Astrocyte (in vitro differentiated cells and primary cell): ENCODE data around the gene NCAPD3. TPM values are rescaled to one million over a fixed set of nuclear protein-coding genes. Genes with fewer than 3 reads are reported as not detected.
A peak's percentile ranks its signal among the peaks of the same experiment; 100 is the strongest.

ENCODE experiments used
- DNase-seq: peaks from one replicate; pipeline ENCODE4 v3.0.0-alpha.2; 2010; ENCODE audit warnings: low read depth
- FAIRE-seq: peaks from 2 replicates; lab custom pipeline; 2011; peaks lifted over from hg19 to GRCh38; lab: Jason Lieb, UNC
- H2AFZ ChIP-seq: 2 replicates; pipeline ENCODE4 v1.6.0; 2012; ENCODE audit warnings: low read depth, low read length, inconsistent platforms
- H3K27ac ChIP-seq: 2 replicates; pipeline ENCODE4 v1.5.1; 2011; ENCODE audit warnings: low read depth, low read length, inconsistent platforms
- H3K27me3 ChIP-seq: 2 replicates; pipeline ENCODE4 v1.6.0; 2011; ENCODE audit warnings: low read length, inconsistent platforms; ENCODE audit not compliant: insufficient read depth
- H3K36me3 ChIP-seq: 2 replicates; pipeline ENCODE4 v1.5.1; 2011; ENCODE audit warnings: low read length, inconsistent platforms; ENCODE audit not compliant: insufficient read depth
- H3K4me1 ChIP-seq: 2 replicates; pipeline ENCODE4 v1.5.1; 2011; ENCODE audit warnings: low read length, inconsistent platforms; ENCODE audit not compliant: insufficient read depth
- H3K4me2 ChIP-seq: 2 replicates; pipeline ENCODE4 v1.6.0; 2012; ENCODE audit warnings: low read length, inconsistent platforms
- H3K4me3 ChIP-seq: 2 replicates; pipeline ENCODE4 v1.5.1; 2011; ENCODE audit warnings: low read depth, mild to moderate bottlenecking, low read length, inconsistent platforms; ENCODE audit not compliant: insufficient read depth
- H3K79me2 ChIP-seq: 2 replicates; pipeline ENCODE4 v1.6.0; 2012; ENCODE audit warnings: mild to moderate bottlenecking, low read length, inconsistent platforms; ENCODE audit not compliant: insufficient read depth
- H3K9ac ChIP-seq: 2 replicates; pipeline ENCODE4 v1.6.0; 2012; ENCODE audit warnings: mild to moderate bottlenecking, low read length, inconsistent platforms
- H3K9me3 ChIP-seq: 2 replicates; pipeline ENCODE4 v1.5.1; 2012; ENCODE audit warnings: low read depth, mild to moderate bottlenecking, low read length, inconsistent platforms; ENCODE audit not compliant: insufficient read depth
- H4K20me1 ChIP-seq: 2 replicates; pipeline ENCODE4 v1.6.0; 2012; ENCODE audit warnings: low read length, inconsistent platforms; ENCODE audit not compliant: insufficient read depth
- H3K27ac Mint-ChIP-seq: one replicate; pipeline ENCODE4 v1.8.0; 2021; ENCODE audit warnings: mild to moderate bottlenecking, mixed read lengths; ENCODE audit not compliant: unreplicated experiment
- H3K27me3 Mint-ChIP-seq: one replicate; pipeline ENCODE4 v1.8.0; 2021; ENCODE audit warnings: low read depth, mixed read lengths; ENCODE audit not compliant: unreplicated experiment
- H3K36me3 Mint-ChIP-seq: one replicate; pipeline ENCODE4 v1.8.0; 2021; ENCODE audit warnings: low read depth, mixed read lengths; ENCODE audit not compliant: unreplicated experiment
- H3K4me1 Mint-ChIP-seq: one replicate; pipeline ENCODE4 v1.8.0; 2021; ENCODE audit warnings: low read depth, mixed read lengths; ENCODE audit not compliant: unreplicated experiment
- H3K4me3 Mint-ChIP-seq: one replicate; pipeline ENCODE4 v1.8.0; 2021; ENCODE audit warnings: mild to moderate bottlenecking, moderate library complexity, mixed read lengths; ENCODE audit not compliant: unreplicated experiment
- H3K9me3 Mint-ChIP-seq: one replicate; pipeline ENCODE4 v1.8.0; 2021; ENCODE audit warnings: mild to moderate bottlenecking, mixed read lengths; ENCODE audit not compliant: unreplicated experiment
- EZH2 ChIP-seq: IDR thresholded peaks from 2 replicates; pipeline ENCODE4 v1.6.1; 2012; ENCODE audit warnings: mild to moderate bottlenecking, low read length, inconsistent platforms; ENCODE audit not compliant: insufficient read depth
- total RNA-seq: library from RNA; stranded (reverse); gene quantifications from 2 replicates; pipeline ENCODE4 v1.2.1, GENCODE V29; 2021
- TF ChIP-seq, protein P1 (sequence below): IDR thresholded peaks from 2 replicates; pipeline ENCODE4 v1.5.1; 2011; ENCODE audit warnings: low read depth, mild to moderate bottlenecking, inconsistent platforms, low read length, moderate library complexity; ENCODE audit not compliant: insufficient read depth

Gene NCAPD3
- total RNA-seq, 1 donor from 2014 or later = 18.5 TPM

DNA sequence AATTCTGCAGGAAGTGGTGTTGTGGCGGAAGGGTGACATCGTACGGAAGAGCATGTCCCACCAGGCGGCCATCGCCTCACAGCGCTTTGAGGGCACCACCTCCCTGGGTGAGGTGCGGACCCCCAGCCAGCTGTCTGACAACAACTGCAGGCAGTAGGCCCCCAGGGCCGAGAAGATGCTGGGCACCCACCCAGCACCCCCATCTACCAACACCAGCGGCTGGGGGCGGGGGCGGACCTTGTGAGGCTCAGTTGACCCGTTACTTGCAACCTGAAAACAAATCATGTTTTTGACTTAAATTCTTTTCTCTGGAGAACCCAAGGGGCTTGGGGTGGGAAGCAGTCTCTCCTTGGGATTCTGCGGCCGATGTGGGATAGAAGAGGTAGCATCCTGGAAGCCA, 21.7 kb upstream of the NCAPD3 start:
- H3K4me1 ChIP-seq = no peaks in the 10 kb centered on the region
- H3K36me3 ChIP-seq = peaks cover 26% of the 10 kb centered on the region
- no peaks in the 10 kb centered on the region for H3K4me1 Mint-ChIP-seq
- H3K4me3 ChIP-seq = no peak overlapping the region
- FAIRE-seq (no peak), DNase-seq (no peak)
- H3K4me2 ChIP-seq = no peak overlapping the region
- no peak overlapping the region for H3K27ac ChIP-seq
- H2AFZ ChIP-seq = no peak overlapping the region
- no peak overlapping the region for H3K4me3 Mint-ChIP-seq
- no peaks in the 10 kb centered on the region for H3K79me2 ChIP-seq
- no peaks in the 10 kb centered on the region for H3K9me3 Mint-ChIP-seq
- no peaks in the 10 kb centered on the region for H3K9me3 ChIP-seq
- H3K27ac Mint-ChIP-seq = no peak overlapping the region
- H3K27me3 ChIP-seq = no peaks in the 10 kb centered on the region
- H3K36me3 Mint-ChIP-seq = peaks cover 9% of the 10 kb centered on the region
- no peak for TF ChIP-seq EZH2
- H4K20me1 ChIP-seq = peaks cover 3% of the 10 kb centered on the region
- H3K9ac ChIP-seq = no peak overlapping the region
- H3K27me3 Mint-ChIP-seq = no peaks in the 10 kb centered on the region

DNA sequence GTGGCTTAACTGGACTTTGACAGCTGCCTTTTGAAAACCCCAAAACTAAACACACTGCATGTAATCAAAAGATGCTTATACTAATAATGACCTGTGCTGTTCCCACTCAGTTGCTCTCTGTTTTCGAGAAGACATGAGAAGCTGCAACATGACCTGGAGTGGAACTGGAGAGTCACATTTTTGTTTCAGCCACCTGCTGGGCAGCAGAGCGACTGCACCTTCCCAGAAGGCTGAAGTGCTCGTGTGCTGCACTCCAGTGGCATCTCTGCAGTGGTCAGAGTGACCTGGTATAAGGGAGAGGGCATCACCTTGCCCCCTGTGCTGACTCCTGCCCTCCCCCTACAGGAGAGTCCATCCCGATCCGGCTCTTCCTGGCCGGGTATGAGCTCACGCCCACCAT, 20.8 kb upstream of the NCAPD3 start:
- H3K36me3 Mint-ChIP-seq = peaks cover 11% of the 10 kb centered on the region

DNA sequence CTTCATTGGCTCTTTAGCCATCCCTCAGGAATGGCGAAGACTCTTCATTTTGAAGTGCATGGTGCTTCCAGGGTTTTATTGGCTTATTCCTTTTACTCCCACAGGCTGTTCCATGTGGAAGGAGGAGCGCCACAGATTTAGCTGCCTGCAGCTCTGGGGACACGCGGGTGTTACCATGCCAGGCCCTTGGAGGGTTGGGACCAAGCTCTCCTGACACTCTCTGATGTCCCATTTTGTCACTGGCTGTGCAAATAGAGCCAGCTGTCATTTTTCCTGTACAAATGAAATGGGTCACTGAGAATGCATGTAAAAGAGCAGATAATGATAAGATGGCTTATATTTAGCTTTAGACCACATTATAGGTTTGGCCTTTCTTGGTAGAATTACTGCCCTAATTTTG, 20.1 kb upstream of the NCAPD3 start:
- Histone ChIP-seq H3K9me3 (no peaks in the 10 kb centered on the region), H3K79me2 (no peaks in the 10 kb centered on the region), H3K9ac (no peak overlapping the region), H3K4me1 (no peaks in the 10 kb centered on the region), H3K4me3 (no peak overlapping the region), H3K4me2 (no peak overlapping the region), H4K20me1 (peaks cover 3% of the 10 kb centered on the region), H2AFZ (no peak overlapping the region), H3K27ac (no peak overlapping the region), H3K36me3 (peaks cover 26% of the 10 kb centered on the region), H3K27me3 (no peaks in the 10 kb centered on the region)
- Mint-ChIP-seq H3K36me3 (peaks cover 11% of the 10 kb centered on the region), H3K9me3 (no peaks in the 10 kb centered on the region), H3K27ac (no peak overlapping the region), H3K4me1 (no peaks in the 10 kb centered on the region), H3K4me3 (no peak overlapping the region), H3K27me3 (no peaks in the 10 kb centered on the region)
- FAIRE-seq (no peak), DNase-seq (no peak)
- TF ChIP-seq, protein P1, sequence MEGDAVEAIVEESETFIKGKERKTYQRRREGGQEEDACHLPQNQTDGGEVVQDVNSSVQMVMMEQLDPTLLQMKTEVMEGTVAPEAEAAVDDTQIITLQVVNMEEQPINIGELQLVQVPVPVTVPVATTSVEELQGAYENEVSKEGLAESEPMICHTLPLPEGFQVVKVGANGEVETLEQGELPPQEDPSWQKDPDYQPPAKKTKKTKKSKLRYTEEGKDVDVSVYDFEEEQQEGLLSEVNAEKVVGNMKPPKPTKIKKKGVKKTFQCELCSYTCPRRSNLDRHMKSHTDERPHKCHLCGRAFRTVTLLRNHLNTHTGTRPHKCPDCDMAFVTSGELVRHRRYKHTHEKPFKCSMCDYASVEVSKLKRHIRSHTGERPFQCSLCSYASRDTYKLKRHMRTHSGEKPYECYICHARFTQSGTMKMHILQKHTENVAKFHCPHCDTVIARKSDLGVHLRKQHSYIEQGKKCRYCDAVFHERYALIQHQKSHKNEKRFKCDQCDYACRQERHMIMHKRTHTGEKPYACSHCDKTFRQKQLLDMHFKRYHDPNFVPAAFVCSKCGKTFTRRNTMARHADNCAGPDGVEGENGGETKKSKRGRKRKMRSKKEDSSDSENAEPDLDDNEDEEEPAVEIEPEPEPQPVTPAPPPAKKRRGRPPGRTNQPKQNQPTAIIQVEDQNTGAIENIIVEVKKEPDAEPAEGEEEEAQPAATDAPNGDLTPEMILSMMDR = no peak
- TF ChIP-seq EZH2 = no peak

More for the DNA sequence above, 20.8 kb upstream of the NCAPD3 start:
- H3K79me2 ChIP-seq = no peaks in the 10 kb centered on the region
- no peak overlapping the region for H3K4me3 Mint-ChIP-seq
- no peak for DNase-seq
- H3K9me3 ChIP-seq = no peaks in the 10 kb centered on the region
- H3K36me3 ChIP-seq = peaks cover 22% of the 10 kb centered on the region
- H3K9ac ChIP-seq = no peak overlapping the region
- no peak overlapping the region for H3K27ac ChIP-seq
- no peaks in the 10 kb centered on the region for H3K4me1 ChIP-seq
- H3K27me3 ChIP-seq = no peaks in the 10 kb centered on the region
- no peaks in the 10 kb centered on the region for H3K4me1 Mint-ChIP-seq
- H3K27ac Mint-ChIP-seq = no peak overlapping the region
- H3K9me3 Mint-ChIP-seq = no peaks in the 10 kb centered on the region
- no peak for FAIRE-seq
- no peak overlapping the region for H2AFZ ChIP-seq
- no peak for TF ChIP-seq EZH2
- TF ChIP-seq, protein P1 = peak; percentile 27
- H4K20me1 ChIP-seq = peaks cover 3% of the 10 kb centered on the region
- no peak overlapping the region for H3K4me2 ChIP-seq
- H3K4me3 ChIP-seq = no peak overlapping the region
- H3K27me3 Mint-ChIP-seq = no peaks in the 10 kb centered on the region
